Effector CD8-positive, alpha-beta T cell (primary cell): Measurements from ENCODE around the gene HTR1A.

Experiments
- DNase-seq: peaks from one replicate; lab custom pipeline; 2025; lab: John Stamatoyannopoulos, UW
- total RNA-seq, 4 experiments: gene quantifications; one replicate each; lab custom pipeline; 2026; lab: John Stamatoyannopoulos, UW

Gene HTR1A
- total RNA-seq: 0 to 0.36 (median 0) reads per million in 4 experiments

GRCh38 chr5:63962279-63962678 lies at the start of gene HTR1A:
Gene HTR1A, minus strand, starts transcription at chr5:63962445. Its CDS starts 726 bp downstream, at chr5:63961719.
- no peak for DNase-seq

GRCh38 chr5:64003966-64004365 lies 41.7 kb upstream of the HTR1A start:
- no peak for DNase-seq

- no peak for DNase-seq
Observed at GRCh38 chr5:64000096-64000495, 37.9 kb upstream of the HTR1A start.

- DNase-seq: no peak
Observed at GRCh38 chr5:63987053-63987452, 24.8 kb upstream of the HTR1A start.

DNA sequence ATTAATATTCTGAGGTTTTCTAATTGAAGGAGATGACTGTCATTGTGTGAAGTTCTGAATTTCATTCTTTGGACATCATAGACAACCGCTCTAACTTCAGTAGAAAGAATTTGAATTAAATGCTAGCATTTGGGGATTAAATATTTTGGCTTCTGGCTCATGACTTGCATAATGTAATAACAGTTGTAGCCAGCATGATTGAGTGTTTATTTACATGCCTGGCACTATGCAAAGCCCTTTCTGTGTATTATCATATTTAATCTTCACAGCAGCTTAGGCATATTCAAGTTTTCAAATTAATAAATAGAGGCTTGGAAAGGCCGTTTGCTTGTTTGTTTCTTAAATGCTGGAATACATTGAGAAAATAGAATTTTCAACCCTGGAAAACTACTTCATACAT lies 19.6 kb upstream of the HTR1A start:
- DNase-seq: no peak

- DNase-seq: no peak
Observed at GRCh38 chr5:63963926-63964325, 1.7 kb upstream of the HTR1A start.

DNA sequence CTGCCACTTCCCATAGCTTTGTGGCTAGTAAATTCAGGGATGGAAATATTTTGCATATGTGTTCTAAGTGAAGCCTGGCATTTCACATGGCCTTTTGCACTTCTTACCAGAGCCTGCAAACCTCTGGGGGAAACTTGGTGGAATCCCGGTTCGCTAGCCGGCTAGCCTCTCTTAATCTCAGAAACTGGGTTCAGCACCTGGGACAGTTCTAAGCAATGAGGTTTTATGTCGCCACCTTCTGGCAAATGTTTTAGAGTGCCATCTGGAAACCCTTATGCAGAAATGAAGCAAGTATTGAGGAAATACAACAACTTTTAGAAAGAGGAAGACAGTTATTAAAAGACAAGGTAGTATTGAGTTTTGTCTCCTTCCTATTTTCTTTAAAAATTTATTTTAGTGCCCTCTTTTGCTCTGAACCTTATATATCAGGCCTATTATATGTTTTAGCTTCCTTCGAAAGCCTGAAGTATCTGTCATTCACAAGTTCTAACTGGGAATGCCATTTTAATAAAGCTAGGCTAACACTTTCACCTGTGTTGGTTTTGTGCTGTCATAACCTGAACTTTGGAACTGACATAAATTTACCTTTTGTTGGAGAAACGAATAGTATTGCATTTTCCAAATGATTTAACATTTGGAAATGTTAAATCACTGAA lies 963 bp upstream of the HTR1A start:
- no peak for DNase-seq

GRCh38 chr5:63961598-63962161 lies 565 bp downstream of the HTR1A start:
- DNase-seq: no peak

DNA sequence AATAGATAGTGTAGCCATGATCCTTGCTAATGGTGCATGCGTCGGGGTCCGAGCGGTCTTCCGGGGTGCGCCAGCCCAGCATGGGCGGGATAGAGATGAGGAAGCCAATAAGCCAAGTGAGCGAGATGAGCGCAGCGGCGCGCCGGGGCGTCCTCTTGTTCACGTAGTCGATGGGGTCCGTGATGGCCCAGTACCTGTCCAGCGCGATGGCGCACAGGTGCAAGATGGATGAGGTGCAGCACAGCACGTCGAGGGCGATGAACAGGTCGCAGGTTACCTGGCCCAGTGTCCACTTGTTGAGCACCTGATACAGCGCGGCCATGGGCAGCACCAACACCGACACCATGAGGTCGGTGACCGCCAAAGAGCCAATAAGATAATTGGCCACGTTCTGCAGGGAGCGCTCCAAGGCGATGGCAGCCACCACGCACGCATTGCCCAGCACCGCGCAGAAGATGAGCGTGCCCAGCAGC lies 1.1 kb downstream of the HTR1A start:
- DNase-seq: no peak

GRCh38 chr5:63960646-63961045 lies 1.6 kb downstream of the HTR1A start:
- no peak for DNase-seq

DNA sequence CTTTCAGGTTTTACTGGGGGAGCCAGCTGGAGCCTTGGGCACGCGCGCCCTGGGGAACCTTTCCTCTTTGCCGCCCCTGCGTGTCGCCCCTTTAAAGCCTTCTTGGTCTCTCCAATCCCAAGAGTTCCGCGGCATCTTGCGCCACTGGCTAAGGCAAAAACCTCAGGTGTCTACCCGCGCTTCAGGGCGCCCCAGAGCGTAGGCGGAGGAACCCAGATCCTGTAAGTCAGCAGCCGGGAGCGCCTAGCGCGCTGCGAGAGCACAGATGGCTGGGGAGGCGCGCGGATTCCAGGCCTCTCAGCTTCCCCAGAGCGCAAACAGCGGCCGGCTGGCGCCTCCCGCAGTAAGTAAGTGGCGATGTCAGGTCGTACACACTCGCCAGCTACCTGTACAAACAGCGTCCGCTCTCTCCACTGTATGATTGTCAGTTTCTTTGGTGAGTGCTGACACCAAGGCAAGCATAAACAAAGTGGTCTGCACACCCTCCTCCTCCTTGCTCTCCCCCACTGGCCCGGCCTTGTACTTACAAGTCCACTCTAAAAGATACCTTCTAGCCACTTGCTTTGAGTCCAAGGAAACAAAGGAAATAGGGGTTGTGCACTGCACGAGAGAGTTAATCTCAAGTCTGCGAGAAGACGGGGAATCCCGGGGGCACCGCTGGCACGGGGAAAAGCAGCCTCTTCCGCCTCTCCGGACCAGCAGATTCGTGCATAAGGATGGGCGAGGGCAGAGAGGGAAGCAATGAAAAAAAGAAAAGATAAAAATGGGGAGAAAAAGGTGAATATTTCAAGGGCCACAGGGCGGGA lies 2.9 kb downstream of the HTR1A start:
- DNase-seq: no peak

GRCh38 chr5:63958654-63959053 lies 3.6 kb downstream of the HTR1A start:
- no peak for DNase-seq

GRCh38 chr5:63957617-63958016 lies 4.6 kb downstream of the HTR1A start:
- DNase-seq: no peak

GRCh38 chr5:63953217-63953616 lies 9.0 kb downstream of the HTR1A start:
- DNase-seq: no peak

DNA sequence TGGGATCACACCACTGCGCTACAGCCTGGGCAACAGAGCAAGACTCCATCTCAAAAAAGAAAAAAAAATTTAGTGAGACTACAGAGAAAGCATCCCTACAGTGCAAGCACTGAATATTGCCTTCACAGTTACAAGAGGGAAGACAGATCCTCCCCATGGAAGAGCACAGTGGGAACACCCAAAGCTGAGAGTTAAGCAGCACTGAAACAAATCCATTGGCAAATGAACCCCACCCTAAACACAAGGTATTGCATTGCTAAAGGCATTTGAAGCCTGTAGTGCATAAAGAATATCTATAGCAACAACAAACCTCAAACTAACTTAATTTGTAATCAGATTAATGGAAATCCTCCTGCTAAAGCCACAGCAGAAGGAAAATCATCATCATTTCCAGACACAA lies 27.1 kb downstream of the HTR1A start:
- no peak for DNase-seq

- no peak for DNase-seq
Observed at GRCh38 chr5:63931836-63932235, 30.4 kb downstream of the HTR1A start.

DNA sequence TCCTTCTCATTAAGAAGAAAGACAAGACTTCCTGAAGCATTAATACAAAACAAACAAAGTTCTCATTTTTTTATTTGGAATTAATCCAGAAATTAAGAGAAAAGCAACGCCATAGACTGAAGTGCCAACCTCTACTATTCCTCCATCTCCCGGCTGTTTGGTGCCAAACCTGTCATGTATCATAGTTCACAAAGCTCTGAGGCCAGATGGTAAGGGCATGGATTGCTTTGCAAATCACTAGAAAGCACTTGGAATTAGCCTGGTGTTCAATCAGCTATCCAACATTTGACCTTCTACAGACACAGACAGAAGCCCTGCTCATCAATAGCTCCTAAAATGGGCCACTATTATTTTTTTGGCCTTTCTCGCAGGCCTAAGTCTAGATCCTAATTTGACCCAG lies 33.8 kb downstream of the HTR1A start:
- no peak for DNase-seq

DNA sequence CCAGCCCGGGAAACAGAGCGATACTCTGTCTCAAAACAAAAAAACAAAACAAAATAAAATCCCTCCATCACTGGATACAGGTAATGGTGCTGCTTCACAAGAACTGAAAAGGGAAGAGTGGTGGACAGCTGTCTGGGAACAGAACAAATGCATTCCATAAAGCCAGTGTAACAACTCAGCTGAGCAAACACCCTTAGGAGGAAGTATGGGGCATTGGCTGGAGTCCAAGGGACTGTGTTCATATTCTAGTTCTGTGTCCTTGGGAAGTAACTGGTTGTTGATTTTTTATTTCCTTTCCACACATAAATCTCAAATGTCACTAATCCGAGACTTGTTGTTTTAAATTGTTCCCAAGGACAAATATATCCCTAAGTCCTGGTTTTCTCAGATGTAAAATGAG lies 38.3 kb downstream of the HTR1A start:
- no peak for DNase-seq

- no peak for DNase-seq
Observed at GRCh38 chr5:63919763-63920478, 42.3 kb downstream of the HTR1A start.

- no peak for DNase-seq
Observed at GRCh38 chr5:63916786-63917185, 45.5 kb downstream of the HTR1A start.

GRCh38 chr5:63911871-63912270 lies 50.4 kb downstream of the HTR1A start:
- DNase-seq: no peak
